MCF 10A (cell line): ENCODE results near the gene OSTM1. TPM values are rescaled to one million over a fixed set of nuclear protein-coding genes. Genes with fewer than 3 reads are reported as not detected.

Source experiments
- BruUV-seq: library from RNA; stranded (reverse); fragments of 400-500 nt; replicated peaks from 2 replicates; lab custom pipeline; 2021; lab: Mats Ljungman, UMichigan
- CTCF ChIA-PET: fragments of 300-600 bp; sonication (Branson Sonifier 250); formaldehyde crosslinking; extraction: SDS; loops from one replicate; lab custom pipeline; 2021; ENCODE audit warnings: antibody characterized with exemption, inconsistent platforms; lab: Yijun Ruan, JAX
- POLR2A ChIA-PET: fragments of 300-600, 350-650 bp; sonication (Branson Sonifier 250); formaldehyde crosslinking; extraction: SDS; loops from one replicate; lab custom pipeline; 2020; ENCODE audit warnings: antibody characterized with exemption, inconsistent platforms; lab: Yijun Ruan, JAX
- DNase-seq: peaks from one replicate; pipeline ENCODE4 v3.0.0-alpha.2; 2018; ENCODE audit not compliant: unreplicated experiment
- H3K27ac Mint-ChIP-seq: one replicate; pipeline ENCODE4 v1.8.0; 2022; ENCODE audit warnings: mild to moderate bottlenecking, low read depth, mixed read lengths; ENCODE audit not compliant: unreplicated experiment
- H3K27me3 Mint-ChIP-seq: one replicate; pipeline ENCODE4 v1.8.0; 2022; ENCODE audit warnings: mixed read lengths; ENCODE audit not compliant: insufficient read depth, unreplicated experiment
- H3K36me3 Mint-ChIP-seq: one replicate; pipeline ENCODE4 v1.8.0; 2022; ENCODE audit warnings: mild to moderate bottlenecking, moderate library complexity, mixed read lengths; ENCODE audit not compliant: insufficient read depth, unreplicated experiment
- H3K4me1 Mint-ChIP-seq: one replicate; pipeline ENCODE4 v1.8.0; 2022; ENCODE audit warnings: mixed read lengths; ENCODE audit not compliant: insufficient read depth, unreplicated experiment
- H3K4me3 Mint-ChIP-seq: one replicate; pipeline ENCODE4 v1.8.0; 2022; ENCODE audit warnings: mild to moderate bottlenecking, moderate library complexity, mixed read lengths; ENCODE audit not compliant: unreplicated experiment
- H3K9me3 Mint-ChIP-seq: one replicate; pipeline ENCODE4 v1.8.0; 2022; ENCODE audit warnings: mixed read lengths; ENCODE audit not compliant: unreplicated experiment
- intact Hi-C: fragments of 100-400 bp; cut with micrococcal nuclease; formaldehyde crosslinking; loops from 2 replicates; pipeline ENCODE4 v1.14.1; 2022
- total RNA-seq: library from RNA; stranded (reverse); gene quantifications from 2 replicates; pipeline ENCODE4 v1.2.3, GENCODE V29; 2022
- TF ChIP-seq, protein P1 (sequence below): fragments of 200-600 bp; IDR thresholded peaks from one replicate; pipeline ENCODE4 v1.8.0; 2022; ENCODE audit warnings: antibody characterized with exemption, mild to moderate bottlenecking; ENCODE audit not compliant: unreplicated experiment

OSTM1 gene
- total RNA-seq, 1 experiment from 2014 or later: 35.5 TPM

GRCh38 chr6:108118359-108118724 is 43.8 kb upstream of the OSTM1 start:
- intact Hi-C loops: no loop called here
- Mint-ChIP-seq H3K4me1 (peaks cover 21% of the 10 kb centered on the region), H3K36me3 (no peaks in the 10 kb centered on the region), H3K4me3 (peak overlapping the region; percentile 62), H3K9me3 (no peaks in the 10 kb centered on the region), H3K27ac (no peak overlapping the region), H3K27me3 (peaks cover 11% of the 10 kb centered on the region)
- TF ChIP-seq, protein P1, sequence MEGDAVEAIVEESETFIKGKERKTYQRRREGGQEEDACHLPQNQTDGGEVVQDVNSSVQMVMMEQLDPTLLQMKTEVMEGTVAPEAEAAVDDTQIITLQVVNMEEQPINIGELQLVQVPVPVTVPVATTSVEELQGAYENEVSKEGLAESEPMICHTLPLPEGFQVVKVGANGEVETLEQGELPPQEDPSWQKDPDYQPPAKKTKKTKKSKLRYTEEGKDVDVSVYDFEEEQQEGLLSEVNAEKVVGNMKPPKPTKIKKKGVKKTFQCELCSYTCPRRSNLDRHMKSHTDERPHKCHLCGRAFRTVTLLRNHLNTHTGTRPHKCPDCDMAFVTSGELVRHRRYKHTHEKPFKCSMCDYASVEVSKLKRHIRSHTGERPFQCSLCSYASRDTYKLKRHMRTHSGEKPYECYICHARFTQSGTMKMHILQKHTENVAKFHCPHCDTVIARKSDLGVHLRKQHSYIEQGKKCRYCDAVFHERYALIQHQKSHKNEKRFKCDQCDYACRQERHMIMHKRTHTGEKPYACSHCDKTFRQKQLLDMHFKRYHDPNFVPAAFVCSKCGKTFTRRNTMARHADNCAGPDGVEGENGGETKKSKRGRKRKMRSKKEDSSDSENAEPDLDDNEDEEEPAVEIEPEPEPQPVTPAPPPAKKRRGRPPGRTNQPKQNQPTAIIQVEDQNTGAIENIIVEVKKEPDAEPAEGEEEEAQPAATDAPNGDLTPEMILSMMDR: no peak
- POLR2A ChIA-PET: no interaction called here
- no TSS peak for BruUV-seq
- CTCF ChIA-PET: interaction anchor here (0.6 to 0.9 kb wide), 2 partner anchors 46 to 374 kb away, joined by 3 read pairs; no protein-coding TSS in a partner anchor
- no peak for DNase-seq

- Mint-ChIP-seq H3K27ac (no peak overlapping the region), H3K4me3 (peak overlapping the region; percentile 59), H3K4me1 (peaks cover 24% of the 10 kb centered on the region), H3K9me3 (no peaks in the 10 kb centered on the region), H3K36me3 (no peaks in the 10 kb centered on the region), H3K27me3 (peaks cover 11% of the 10 kb centered on the region)
- DNase-seq: no peak
- intact Hi-C loops: no loop called here
- CTCF ChIA-PET: interaction anchor here (0.6 to 1.0 kb wide), 4 partner anchors 137 to 966 kb away, joined by 3 to 7 read pairs (median 4); no protein-coding TSS in a partner anchor
- POLR2A ChIA-PET: no interaction called here
- no TSS peak for BruUV-seq
- TF ChIP-seq, protein P1: no peak
Observed at GRCh38 chr6:108117427-108118358, 43.2 kb upstream of the OSTM1 start.

- no TSS peak for BruUV-seq
- DNase-seq: no peak
- Mint-ChIP-seq H3K27me3 (peaks cover 11% of the 10 kb centered on the region), H3K4me1 (peaks cover 24% of the 10 kb centered on the region), H3K9me3 (no peaks in the 10 kb centered on the region), H3K4me3 (peak overlapping the region; percentile 59), H3K27ac (no peak overlapping the region), H3K36me3 (no peaks in the 10 kb centered on the region)
- CTCF ChIA-PET: interaction anchor here (0.6 to 1.2 kb wide), 6 partner anchors 13 to 967 kb away, joined by 3 to 7 read pairs (median 4); no protein-coding TSS in a partner anchor
- intact Hi-C loops: no loop called here
- TF ChIP-seq, protein P1: no peak
- POLR2A ChIA-PET: no interaction called here
Observed at GRCh38 chr6:108116546-108117426, 42.2 kb upstream of the OSTM1 start.
